ENCODE data around the gene NEGR1.

DNA sequence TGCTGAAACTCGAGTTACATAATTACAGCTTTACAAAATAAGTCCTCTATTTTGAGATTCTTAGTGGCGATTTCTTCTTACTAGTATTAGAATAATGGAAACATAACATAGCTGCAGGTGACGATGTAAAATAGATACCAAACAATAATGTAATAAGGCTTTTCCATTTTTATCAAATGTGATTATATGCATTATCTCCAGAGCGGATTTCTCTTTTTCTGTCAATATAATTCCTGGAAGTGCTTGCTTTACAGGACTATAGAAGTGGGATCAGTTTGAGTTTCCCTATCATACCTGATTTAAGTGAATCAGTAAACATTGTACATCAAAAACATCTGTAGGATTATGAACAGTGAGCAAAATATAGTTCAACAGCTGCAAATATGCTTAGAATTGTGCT is 442.5 kb downstream of the NEGR1 start:
- TF ChIP-seq, protein P1, sequence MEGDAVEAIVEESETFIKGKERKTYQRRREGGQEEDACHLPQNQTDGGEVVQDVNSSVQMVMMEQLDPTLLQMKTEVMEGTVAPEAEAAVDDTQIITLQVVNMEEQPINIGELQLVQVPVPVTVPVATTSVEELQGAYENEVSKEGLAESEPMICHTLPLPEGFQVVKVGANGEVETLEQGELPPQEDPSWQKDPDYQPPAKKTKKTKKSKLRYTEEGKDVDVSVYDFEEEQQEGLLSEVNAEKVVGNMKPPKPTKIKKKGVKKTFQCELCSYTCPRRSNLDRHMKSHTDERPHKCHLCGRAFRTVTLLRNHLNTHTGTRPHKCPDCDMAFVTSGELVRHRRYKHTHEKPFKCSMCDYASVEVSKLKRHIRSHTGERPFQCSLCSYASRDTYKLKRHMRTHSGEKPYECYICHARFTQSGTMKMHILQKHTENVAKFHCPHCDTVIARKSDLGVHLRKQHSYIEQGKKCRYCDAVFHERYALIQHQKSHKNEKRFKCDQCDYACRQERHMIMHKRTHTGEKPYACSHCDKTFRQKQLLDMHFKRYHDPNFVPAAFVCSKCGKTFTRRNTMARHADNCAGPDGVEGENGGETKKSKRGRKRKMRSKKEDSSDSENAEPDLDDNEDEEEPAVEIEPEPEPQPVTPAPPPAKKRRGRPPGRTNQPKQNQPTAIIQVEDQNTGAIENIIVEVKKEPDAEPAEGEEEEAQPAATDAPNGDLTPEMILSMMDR (IDR thresholded peaks at IDR 0.05; ENCODE audit: insufficient read depth, low read depth, low read length) = no peak
- no peak for TF ChIP-seq EZH2 (IDR thresholded peaks at IDR 0.05; ENCODE audit: insufficient read depth, low read length)
